ACC112 (cell line): ENCODE measurements around the gene AGRP.

Experiments used
- H2AFZ ChIP-seq: fragments of 200-600 bp; sonication (generic); one replicate; pipeline ENCODE4 v1.6.0; 2017; ENCODE audit warnings: antibody characterized with exemption, low read length; ENCODE audit not compliant: unreplicated experiment
- H3K27ac ChIP-seq: fragments of 200-600 bp; sonication (generic); 2 replicates; pipeline ENCODE4 v1.5.1; 2014; ENCODE audit warnings: low read depth, mild to moderate bottlenecking, antibody characterized with exemption, low read length, moderate library complexity
- H3K27me3 ChIP-seq: fragments of 200-600 bp; sonication (generic); 2 replicates; pipeline ENCODE4 v1.6.1; 2014; ENCODE audit warnings: mild to moderate bottlenecking, antibody characterized with exemption, low read length, moderate library complexity, mixed read lengths; ENCODE audit not compliant: insufficient read depth
- H3K36me3 ChIP-seq: fragments of 200-600 bp; sonication (generic); 2 replicates; pipeline ENCODE4 v1.6.1; 2016; ENCODE audit warnings: mild to moderate bottlenecking, antibody characterized with exemption, low read length, moderate library complexity, mixed read lengths; ENCODE audit not compliant: insufficient read depth
- H3K4me1 ChIP-seq: fragments of 200-600 bp; sonication (generic); one replicate; pipeline ENCODE4 v1.6.1; 2016; ENCODE audit warnings: low read length, mixed read lengths; ENCODE audit not compliant: insufficient read depth, unreplicated experiment, control insufficient read depth
- H3K4me3 ChIP-seq: fragments of 200-600 bp; sonication (generic); 2 replicates; pipeline ENCODE4 v1.5.1; 2014; ENCODE audit warnings: mild to moderate bottlenecking, low read depth, low read length
- H3K79me2 ChIP-seq: fragments of 200-600 bp; sonication (generic); one replicate; pipeline ENCODE4 v1.6.0; 2016; ENCODE audit warnings: low read length; ENCODE audit not compliant: control insufficient read depth, unreplicated experiment, insufficient read depth

AGRP gene

DNA sequence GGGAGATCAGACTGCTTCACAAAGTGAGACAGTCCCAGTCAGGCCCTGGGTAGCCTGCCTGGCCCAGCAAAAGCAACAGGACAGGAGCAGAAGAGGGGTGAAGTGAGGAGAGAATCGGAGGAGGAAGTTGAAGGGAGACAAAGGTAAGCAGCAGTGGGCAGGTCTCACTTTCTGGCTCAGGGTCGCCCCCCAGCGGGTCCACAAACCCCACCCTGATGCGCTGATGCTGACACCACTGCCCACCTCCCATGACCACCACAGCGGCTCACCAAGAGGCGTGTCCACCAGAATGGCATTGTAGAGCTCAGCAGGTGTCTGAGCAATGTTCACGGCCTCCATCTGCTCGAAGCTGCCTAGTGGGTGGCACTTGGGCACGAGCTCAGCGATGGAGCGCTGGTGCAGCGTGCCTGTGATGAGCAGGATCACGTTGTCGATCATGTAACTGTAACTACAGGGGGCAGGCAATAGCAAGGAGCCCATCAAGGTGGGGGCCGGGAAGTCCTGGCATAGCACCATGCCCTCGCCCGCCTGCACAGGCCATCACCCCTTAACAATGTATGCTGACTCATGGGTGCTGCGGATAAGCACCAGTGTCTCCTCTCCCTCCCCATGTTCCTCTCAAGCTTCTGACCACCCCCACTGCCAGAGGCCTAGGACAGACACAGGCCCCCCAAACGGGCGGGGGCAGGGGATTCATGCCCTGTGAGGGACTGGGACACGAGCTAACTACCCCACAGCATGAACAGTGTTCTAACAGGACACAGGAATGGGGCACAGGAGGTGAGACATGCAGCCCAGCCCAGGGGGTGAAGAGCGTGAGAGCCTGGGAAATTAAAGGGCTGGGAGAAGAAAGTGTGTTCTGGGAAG, 38.9 kb downstream of the AGRP start:
- Histone ChIP-seq H3K4me1 (peaks cover 19% of the 10 kb centered on the region), H3K27ac (no peak overlapping the region), H3K36me3 (no peaks in the 10 kb centered on the region), H3K27me3 (no peaks in the 10 kb centered on the region), H3K4me3 (no peak overlapping the region), H2AFZ (no peak overlapping the region), H3K79me2 (peaks cover 9% of the 10 kb centered on the region)

DNA sequence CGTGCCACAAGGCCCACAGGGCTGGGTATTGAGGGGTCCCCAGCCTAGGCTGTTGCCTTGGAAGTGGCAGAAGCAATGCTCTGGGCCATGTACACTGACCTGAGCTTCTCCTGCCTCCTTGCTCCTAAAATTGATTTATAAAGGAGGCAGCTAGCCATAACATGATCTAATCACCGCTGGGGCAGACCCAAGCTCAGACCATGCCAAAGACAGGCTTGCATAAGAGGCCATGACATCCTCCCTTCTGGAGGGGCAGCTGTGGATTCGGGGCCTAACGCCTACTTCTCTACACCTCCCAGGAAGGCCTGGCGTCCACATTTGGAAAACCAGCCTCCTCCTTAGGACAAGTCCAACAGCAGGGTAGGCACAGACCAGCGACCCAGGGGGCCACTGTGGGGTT, 40.1 kb downstream of the AGRP start:
- H3K27ac ChIP-seq, result no peak overlapping the region
- peaks cover 9% of the 10 kb centered on the region for H3K79me2 ChIP-seq
- peaks cover 19% of the 10 kb centered on the region for H3K4me1 ChIP-seq
- no peak overlapping the region for H3K4me3 ChIP-seq
- no peak overlapping the region for H2AFZ ChIP-seq
- 0 out of 2 replicates have a peak, but pooled peaks cover 2% of the 10 kb centered on the region for H3K36me3 ChIP-seq
- H3K27me3 ChIP-seq, result no peaks in the 10 kb centered on the region

DNA sequence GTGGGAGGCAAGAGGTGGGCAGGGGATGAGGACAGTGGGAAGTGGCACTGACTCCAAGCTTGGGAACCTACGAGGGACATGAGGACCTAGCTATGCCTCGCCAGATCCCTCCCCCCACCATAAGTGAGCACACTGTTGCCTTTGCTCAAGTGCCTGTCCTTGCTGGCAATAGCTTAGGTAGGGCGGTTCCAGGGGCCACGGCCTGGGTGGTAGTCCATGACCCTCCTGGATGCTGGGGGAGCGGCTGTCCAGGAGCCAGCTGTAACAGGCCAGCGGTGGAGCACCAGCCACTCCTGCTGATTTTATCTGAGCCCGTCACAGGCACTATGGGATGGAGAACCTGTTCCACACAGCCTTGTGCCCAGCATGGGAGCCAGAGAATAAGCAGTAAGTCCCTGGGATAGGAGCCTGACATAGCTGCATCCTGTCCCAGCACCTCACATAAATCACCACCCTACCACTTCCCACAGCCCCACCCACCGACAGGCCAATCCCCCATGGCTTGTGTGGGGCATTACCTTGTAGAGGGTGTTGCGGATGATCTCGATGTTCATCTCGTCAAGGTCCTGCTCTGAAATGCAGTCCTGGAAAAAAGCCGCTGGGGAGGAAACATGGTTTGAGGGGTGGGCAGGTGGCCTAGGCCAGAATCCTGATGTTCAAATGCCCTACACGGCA, 40.6 kb downstream of the AGRP start:
- H3K27me3 ChIP-seq, result no peaks in the 10 kb centered on the region

DNA sequence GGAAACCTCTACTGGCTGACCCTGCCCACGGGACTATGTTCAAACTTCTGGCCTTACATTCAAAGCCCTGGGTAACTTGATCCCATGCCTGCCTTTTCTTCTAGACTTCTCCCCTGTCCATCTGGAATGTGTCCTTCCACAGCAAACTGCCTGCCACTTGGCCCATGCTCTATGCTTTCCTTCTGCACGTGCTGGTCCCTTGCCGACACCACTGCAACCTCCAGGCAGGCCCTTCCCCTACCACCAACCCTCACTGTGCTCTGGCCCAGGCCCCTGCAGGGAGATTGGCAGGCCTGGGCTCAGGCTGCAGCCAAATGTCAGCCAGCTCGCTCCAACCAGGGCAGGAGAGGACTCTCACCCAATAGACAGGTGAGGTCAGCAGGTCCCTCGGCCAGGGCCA, 41.4 kb downstream of the AGRP start:
- Histone ChIP-seq H3K36me3 (0 out of 2 replicates have a peak, but pooled peaks cover 4% of the 10 kb centered on the region), H3K27me3 (no peaks in the 10 kb centered on the region), H2AFZ (no peak overlapping the region), H3K4me1 (peaks cover 19% of the 10 kb centered on the region), H3K79me2 (peaks cover 1% of the 10 kb centered on the region), H3K27ac (no peak overlapping the region), H3K4me3 (no peak overlapping the region)

More for the DNA sequence above, 40.6 kb downstream of the AGRP start:
- no peak overlapping the region for H3K27ac ChIP-seq
- H3K4me1 ChIP-seq, result peaks cover 19% of the 10 kb centered on the region
- H2AFZ ChIP-seq, result no peak overlapping the region
- peaks cover 7% of the 10 kb centered on the region for H3K79me2 ChIP-seq
- 0 out of 2 replicates have a peak, but pooled peaks cover 4% of the 10 kb centered on the region for H3K36me3 ChIP-seq
- no peak overlapping the region for H3K4me3 ChIP-seq

DNA sequence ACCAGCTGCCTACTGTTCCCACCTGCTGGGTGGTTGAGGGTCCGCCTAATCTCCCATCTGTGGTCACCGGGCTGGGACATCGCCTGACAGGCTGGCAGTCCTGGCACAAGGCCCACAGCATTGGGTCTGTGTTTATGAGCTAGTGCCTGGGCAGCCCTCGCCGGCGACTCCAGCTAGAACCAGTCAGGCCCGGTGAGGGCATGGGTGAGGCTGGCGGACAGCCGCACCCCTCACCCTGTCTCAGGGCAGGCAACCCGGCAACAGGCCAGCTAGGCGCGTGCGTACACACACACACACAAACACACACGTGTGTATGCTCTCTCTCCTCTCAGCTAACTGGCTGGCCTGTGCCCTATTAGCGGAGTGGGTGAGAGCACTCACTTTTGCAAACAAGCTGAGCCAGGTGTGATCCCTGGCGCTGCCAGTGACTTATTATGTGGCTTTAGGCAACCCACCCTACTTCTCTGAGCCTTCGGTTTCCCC, 42.0 kb downstream of the AGRP start:
- peaks cover 13% of the 10 kb centered on the region for H3K4me1 ChIP-seq
- H2AFZ ChIP-seq, result no peak overlapping the region
- H3K4me3 ChIP-seq, result no peak overlapping the region
- no peaks in the 10 kb centered on the region for H3K79me2 ChIP-seq
- no peaks in the 10 kb centered on the region for H3K27me3 ChIP-seq
- H3K27ac ChIP-seq, result no peak overlapping the region
- 0 out of 2 replicates have a peak, but pooled peaks cover 4% of the 10 kb centered on the region for H3K36me3 ChIP-seq

DNA sequence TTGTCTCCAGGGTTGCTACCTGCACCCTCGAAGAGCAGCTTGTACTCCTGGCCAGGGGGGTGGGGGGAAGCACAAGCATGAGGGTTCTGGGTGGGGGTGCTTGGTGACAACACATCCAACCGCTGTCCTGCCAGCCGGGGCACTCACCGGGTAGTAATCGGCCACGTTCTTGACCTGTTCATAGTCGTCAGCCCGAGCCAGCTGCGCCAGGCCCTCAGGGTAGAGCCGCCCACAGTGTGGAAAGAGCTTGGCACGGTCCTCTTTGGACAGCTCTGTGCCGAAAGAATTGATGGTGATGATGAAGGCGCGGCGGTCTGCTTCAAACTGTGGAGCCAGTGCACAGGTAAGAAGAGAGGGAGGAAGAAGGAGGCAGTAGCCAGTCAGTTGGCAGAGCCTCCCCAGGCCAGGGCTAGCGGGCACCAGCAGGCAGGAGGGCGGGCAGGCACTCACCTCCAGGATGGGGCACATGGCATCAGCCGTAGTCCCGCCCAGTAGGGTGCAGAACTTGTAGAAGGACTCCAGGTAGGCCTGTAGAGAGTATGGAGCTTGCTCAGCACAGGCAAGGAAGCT, 44.4 kb downstream of the AGRP start:
- H3K79me2 ChIP-seq, result no peaks in the 10 kb centered on the region
- H3K36me3 ChIP-seq, result 0 out of 2 replicates have a peak, but pooled peaks cover 4% of the 10 kb centered on the region
- no peaks in the 10 kb centered on the region for H3K4me1 ChIP-seq
- no peak overlapping the region for H3K27ac ChIP-seq
- H2AFZ ChIP-seq, result no peak overlapping the region
- no peak overlapping the region for H3K4me3 ChIP-seq
- no peaks in the 10 kb centered on the region for H3K27me3 ChIP-seq

DNA sequence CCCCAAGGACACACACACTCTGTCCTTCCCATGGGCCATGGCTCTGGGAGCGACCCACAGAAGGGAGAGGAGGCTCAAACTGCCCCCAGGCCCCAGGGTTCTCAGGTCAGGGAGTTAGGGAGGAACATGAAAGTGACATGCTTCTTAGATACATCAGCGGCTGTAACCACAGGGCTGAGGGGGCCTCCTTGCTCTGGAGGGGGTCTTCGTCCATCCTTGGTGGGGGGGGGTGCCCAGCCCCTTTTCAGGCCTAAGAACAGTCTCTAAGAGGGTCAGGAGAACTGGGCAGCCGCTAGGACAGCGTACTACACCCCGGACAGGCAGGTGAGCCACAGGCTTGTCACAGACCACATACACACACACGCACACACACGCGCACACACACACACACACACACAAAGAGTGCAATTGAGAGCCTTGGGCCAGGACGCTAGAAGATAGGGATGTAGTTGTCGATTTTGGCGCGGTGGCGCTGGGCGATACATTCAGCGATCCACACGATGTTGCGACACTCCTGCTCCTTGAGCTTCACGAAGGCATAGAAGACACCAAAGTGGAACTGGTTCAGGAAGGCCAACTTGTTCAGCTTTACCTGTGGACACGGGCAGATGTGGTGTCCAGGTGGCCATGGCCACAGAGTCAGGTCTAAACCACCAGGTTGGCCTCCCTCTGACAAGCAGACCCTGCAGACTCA, 45.1 kb downstream of the AGRP start:
- Histone ChIP-seq H3K27me3 (no peaks in the 10 kb centered on the region), H3K4me1 (no peaks in the 10 kb centered on the region), H3K36me3 (0 out of 2 replicates have a peak, but pooled peaks cover 4% of the 10 kb centered on the region), H3K4me3 (no peak overlapping the region), H2AFZ (no peak overlapping the region), H3K27ac (no peak overlapping the region), H3K79me2 (no peaks in the 10 kb centered on the region)

DNA sequence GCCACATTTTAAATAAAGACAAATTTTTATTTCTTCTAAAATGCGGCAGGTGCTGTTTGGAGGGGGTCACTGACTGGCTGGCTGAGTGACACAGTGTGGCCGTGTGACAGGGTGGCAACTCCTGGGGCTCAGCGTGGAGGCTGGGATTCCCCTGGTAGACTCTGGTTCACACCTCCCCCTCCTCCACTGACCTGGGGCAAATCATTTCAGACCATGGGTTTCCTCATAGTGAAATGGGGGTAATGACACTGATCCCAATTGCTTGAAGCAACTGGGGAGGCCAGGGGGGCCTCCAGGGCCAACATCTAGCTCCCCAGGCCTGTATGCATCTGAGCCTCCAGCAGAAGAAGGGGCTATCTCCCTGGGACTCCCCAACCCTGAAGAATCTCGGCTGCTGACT, 45.8 kb downstream of the AGRP start:
- Histone ChIP-seq H3K36me3 (0 out of 2 replicates have a peak, but pooled peaks cover 4% of the 10 kb centered on the region), H3K79me2 (no peaks in the 10 kb centered on the region), H3K27me3 (no peaks in the 10 kb centered on the region), H3K4me3 (no peak overlapping the region), H3K4me1 (no peaks in the 10 kb centered on the region), H3K27ac (no peak overlapping the region), H2AFZ (no peak overlapping the region)

DNA sequence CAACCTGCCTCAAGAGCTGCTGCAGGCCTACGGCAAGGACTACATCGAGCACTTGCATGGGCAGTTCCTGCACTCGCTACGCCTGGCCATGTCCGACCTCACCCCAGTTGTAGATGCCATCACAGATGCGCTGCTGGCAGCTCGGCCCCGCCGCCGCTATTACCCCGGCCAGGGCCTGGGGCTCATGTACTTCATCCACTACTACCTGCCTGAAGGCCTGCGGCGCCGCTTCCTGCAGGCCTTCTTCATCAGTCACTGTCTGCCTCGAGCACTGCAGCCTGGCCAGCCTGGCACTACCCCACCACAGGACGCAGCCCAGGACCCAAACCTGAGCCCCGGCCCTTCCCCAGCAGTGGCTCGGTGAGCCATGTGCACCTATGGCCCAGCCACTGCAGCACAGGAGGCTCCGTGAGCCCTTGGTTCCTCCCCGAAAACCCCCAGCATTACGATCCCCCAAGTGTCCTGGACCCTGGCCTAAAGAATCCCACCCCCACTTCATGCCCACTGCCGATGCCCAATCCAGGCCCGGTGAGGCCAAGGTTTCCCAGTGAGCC, 46.6 kb downstream of the AGRP start:
- Histone ChIP-seq H3K79me2 (no peaks in the 10 kb centered on the region), H2AFZ (no peak overlapping the region), H3K27me3 (no peaks in the 10 kb centered on the region), H3K27ac (no peak overlapping the region), H3K4me3 (no peak overlapping the region), H3K4me1 (peaks cover 2% of the 10 kb centered on the region), H3K36me3 (0 out of 2 replicates have a peak, but pooled peaks cover 4% of the 10 kb centered on the region)

DNA sequence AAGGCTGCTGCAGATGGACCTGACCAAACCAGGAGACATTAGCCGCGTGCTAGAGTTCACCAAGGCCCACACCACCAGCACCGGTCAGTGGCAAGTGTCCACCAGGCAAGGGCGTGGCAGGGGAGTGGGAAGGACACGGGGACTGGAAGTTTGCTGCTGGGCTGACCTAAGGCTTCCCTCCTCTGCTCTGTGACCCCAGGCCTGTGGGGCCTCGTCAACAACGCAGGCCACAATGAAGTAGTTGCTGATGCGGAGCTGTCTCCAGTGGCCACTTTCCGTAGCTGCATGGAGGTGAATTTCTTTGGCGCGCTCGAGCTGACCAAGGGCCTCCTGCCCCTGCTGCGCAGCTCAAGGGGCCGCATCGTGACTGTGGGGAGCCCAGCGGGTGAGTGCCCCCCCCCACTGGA, 47.6 kb downstream of the AGRP start:
- Histone ChIP-seq H3K4me3 (no peak overlapping the region), H3K4me1 (peaks cover 4% of the 10 kb centered on the region), H3K79me2 (no peaks in the 10 kb centered on the region), H3K27me3 (no peaks in the 10 kb centered on the region), H3K27ac (no peak overlapping the region), H2AFZ (no peak overlapping the region), H3K36me3 (0 out of 2 replicates have a peak, but pooled peaks cover 4% of the 10 kb centered on the region)
